OCI-LY1 (cell line): ENCODE measurements around the gene VAMP7.

ENCODE experiments used
- H2AFZ ChIP-seq: fragments of 200-600 bp; sonication (generic), shearing (Covaris generic); 2 replicates; pipeline ENCODE4 v1.6.0; 2014; ENCODE audit warnings: antibody characterized with exemption, mild to moderate bottlenecking, low read length
- H3F3A ChIP-seq: fragments of 200-600 bp; sonication (generic), shearing (Covaris generic); 2 replicates; pipeline ENCODE4 v1.6.0; 2014; ENCODE audit warnings: mild to moderate bottlenecking, antibody characterized with exemption, low read length, moderate library complexity; ENCODE audit not compliant: insufficient read depth
- H3K27ac ChIP-seq: fragments of 200-600 bp; sonication (generic); 2 replicates; pipeline ENCODE4 v1.5.1; 2014; ENCODE audit warnings: low read length, mixed run types, mild to moderate bottlenecking, low read depth; ENCODE audit not compliant: poor library complexity, severe bottlenecking
- H3K27me3 ChIP-seq: fragments of 200-600 bp; sonication (generic); 2 replicates; pipeline ENCODE4 v1.6.0; 2014; ENCODE audit warnings: antibody characterized with exemption, mild to moderate bottlenecking, low read length, moderate library complexity; ENCODE audit not compliant: insufficient read depth
- H3K36me3 ChIP-seq: fragments of 200-600 bp; sonication (generic); 2 replicates; pipeline ENCODE4 v1.6.1; 2014; ENCODE audit warnings: mild to moderate bottlenecking, antibody characterized with exemption, low read length, moderate library complexity, mixed read lengths; ENCODE audit not compliant: insufficient read depth
- H3K4me1 ChIP-seq: fragments of 200-600 bp; sonication (generic); 2 replicates; pipeline ENCODE4 v1.5.1; 2014; ENCODE audit warnings: mild to moderate bottlenecking, low read length, moderate library complexity; ENCODE audit not compliant: insufficient read depth, severe bottlenecking
- H3K4me2 ChIP-seq: fragments of 200-600 bp; sonication (generic), shearing (Covaris generic); 2 replicates; pipeline ENCODE4 v1.6.1; 2014; ENCODE audit warnings: low read length
- H3K4me3 ChIP-seq: fragments of 200-600 bp; sonication (generic); 2 replicates; pipeline ENCODE4 v1.5.1; 2014; ENCODE audit warnings: low read length, low read depth, mild to moderate bottlenecking, mixed read lengths; ENCODE audit not compliant: poor library complexity, severe bottlenecking
- H3K79me2 ChIP-seq: fragments of 200-600 bp; shearing (Covaris generic); 2 replicates; pipeline ENCODE4 v1.6.1; 2016; ENCODE audit warnings: mixed run types, low read length, mixed read lengths; ENCODE audit not compliant: insufficient read depth
- H3K9ac ChIP-seq: fragments of 200-600 bp; sonication (generic), shearing (Covaris generic); 2 replicates; pipeline ENCODE4 v1.6.1; 2014; ENCODE audit warnings: mild to moderate bottlenecking, low read length, mixed read lengths
- H3K9me2 ChIP-seq: fragments of 200-600 bp; sonication (generic), shearing (Covaris generic); 2 replicates; pipeline ENCODE4 v1.6.1; 2014; ENCODE audit warnings: low read depth, mild to moderate bottlenecking, low read length, mixed read lengths
- H3K9me3 ChIP-seq: fragments of 200-600 bp; shearing (Covaris generic); 2 replicates; pipeline ENCODE4 v1.6.1; 2014; ENCODE audit warnings: low read length, mixed read lengths
- H4K20me1 ChIP-seq: fragments of 200-600 bp; sonication (generic), shearing (Covaris generic); 2 replicates; pipeline ENCODE4 v1.6.0; 2016; ENCODE audit warnings: mild to moderate bottlenecking, low read length; ENCODE audit not compliant: insufficient read depth
- CTCF ChIP-seq: fragments of 200-600 bp; sonication (generic), shearing (Covaris generic); IDR thresholded peaks from 2 replicates; pipeline ENCODE4 v1.5.1; 2017; ENCODE audit warnings: mild to moderate bottlenecking, antibody characterized with exemption, low read length, moderate library complexity, mixed read lengths
- EZH2 ChIP-seq: fragments of 200-600 bp; sonication (generic), shearing (Covaris generic); IDR thresholded peaks from 2 replicates; pipeline ENCODE4 v1.8.0; 2017; ENCODE audit warnings: borderline replicate concordance, mixed run types, mild to moderate bottlenecking, antibody characterized with exemption, low read length, moderate library complexity, mixed read lengths

VAMP7 gene

GRCh38 chrX:155870958-155871357, 10.2 kb upstream of the VAMP7 start:
- H3K36me3 ChIP-seq: no peaks in the 10 kb centered on the region
- H3K9ac ChIP-seq: no peak overlapping the region
- no peaks in the 10 kb centered on the region for H3K9me3 ChIP-seq
- no peaks in the 10 kb centered on the region for H3K9me2 ChIP-seq
- no peak overlapping the region for H3K27ac ChIP-seq
- H3K79me2 ChIP-seq: no peaks in the 10 kb centered on the region
- H3K4me3 ChIP-seq: no peak overlapping the region
- no peak for TF ChIP-seq EZH2
- TF ChIP-seq CTCF: no peak
- H3K4me1 ChIP-seq: no peaks in the 10 kb centered on the region
- H2AFZ ChIP-seq: no peak overlapping the region
- H3K27me3 ChIP-seq: no peaks in the 10 kb centered on the region
- H4K20me1 ChIP-seq: no peaks in the 10 kb centered on the region
- no peak overlapping the region for H3K4me2 ChIP-seq
- no peaks in the 10 kb centered on the region for H3F3A ChIP-seq

- no peaks in the 10 kb centered on the region for H3K27me3 ChIP-seq
- H3K4me3 ChIP-seq: no peak overlapping the region
- no peak overlapping the region for H3K9ac ChIP-seq
- no peaks in the 10 kb centered on the region for H3K4me1 ChIP-seq
- no peak overlapping the region for H3K27ac ChIP-seq
- H3K36me3 ChIP-seq: no peaks in the 10 kb centered on the region
- no peak overlapping the region for H2AFZ ChIP-seq
- TF ChIP-seq EZH2 (no peak), CTCF (no peak)
- no peaks in the 10 kb centered on the region for H3F3A ChIP-seq
- H3K9me2 ChIP-seq: no peaks in the 10 kb centered on the region
- no peak overlapping the region for H3K4me2 ChIP-seq
- no peaks in the 10 kb centered on the region for H4K20me1 ChIP-seq
- H3K79me2 ChIP-seq: no peaks in the 10 kb centered on the region
- no peaks in the 10 kb centered on the region for H3K9me3 ChIP-seq
These were observed 9.2 kb upstream of the VAMP7 start for GRCh38 chrX:155871934-155872333.

GRCh38 chrX:155873188-155873587, 8.0 kb upstream of the VAMP7 start:
- no peaks in the 10 kb centered on the region for H3K36me3 ChIP-seq
- TF ChIP-seq EZH2 (no peak), CTCF (no peak)
- H2AFZ ChIP-seq: no peak overlapping the region
- H3K9me2 ChIP-seq: no peaks in the 10 kb centered on the region
- no peak overlapping the region for H3K27ac ChIP-seq
- H3K4me3 ChIP-seq: no peak overlapping the region
- H3K4me1 ChIP-seq: no peaks in the 10 kb centered on the region
- H3K27me3 ChIP-seq: no peaks in the 10 kb centered on the region
- no peaks in the 10 kb centered on the region for H3K9me3 ChIP-seq
- no peak overlapping the region for H3K4me2 ChIP-seq
- no peaks in the 10 kb centered on the region for H3F3A ChIP-seq
- H3K9ac ChIP-seq: no peak overlapping the region
- H3K79me2 ChIP-seq: no peaks in the 10 kb centered on the region
- no peaks in the 10 kb centered on the region for H4K20me1 ChIP-seq
